GM18526 (cell line): ENCODE data around the gene EVC2.

Experiments
- POLR2A ChIP-seq: IDR thresholded peaks from 3 replicates; pipeline ENCODE4 v1.6.1; 2011; ENCODE audit not compliant: insufficient read length; ENCODE audit errors: extremely low read depth

Gene EVC2

DNA sequence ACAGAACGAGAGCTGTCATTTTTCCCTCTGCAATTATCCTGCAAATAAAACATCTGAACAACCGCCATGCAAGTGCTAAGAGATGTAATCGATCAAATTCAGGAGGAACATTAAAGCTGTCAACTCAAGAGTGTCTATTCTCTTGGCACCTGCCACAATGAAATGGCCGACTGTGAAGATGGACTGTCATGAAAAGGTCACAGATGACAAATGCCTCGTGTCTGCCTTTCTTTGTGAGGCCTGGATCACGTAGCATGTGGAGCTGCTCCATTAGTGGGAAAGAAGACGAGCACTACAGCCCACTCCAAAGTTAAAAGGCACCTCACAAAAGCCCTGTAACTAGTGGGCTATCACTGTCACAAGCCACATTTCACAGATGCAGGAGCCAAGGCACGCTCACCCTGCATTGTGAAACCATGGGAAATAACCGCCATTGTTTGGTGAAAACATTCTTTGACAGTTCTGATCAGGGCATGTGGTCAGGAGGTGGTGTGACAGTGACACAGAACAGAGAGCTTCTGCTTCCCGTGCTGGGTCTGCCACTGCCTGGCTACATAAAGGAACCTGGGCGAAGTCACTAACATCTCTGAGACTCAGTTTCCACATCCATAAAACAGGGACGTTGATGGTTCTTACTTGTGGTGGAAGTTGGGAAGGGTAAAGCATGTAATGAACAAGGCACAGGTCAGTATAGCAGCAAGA, 98.9 kb downstream of the EVC2 start:
- no peak for TF ChIP-seq POLR2A

DNA sequence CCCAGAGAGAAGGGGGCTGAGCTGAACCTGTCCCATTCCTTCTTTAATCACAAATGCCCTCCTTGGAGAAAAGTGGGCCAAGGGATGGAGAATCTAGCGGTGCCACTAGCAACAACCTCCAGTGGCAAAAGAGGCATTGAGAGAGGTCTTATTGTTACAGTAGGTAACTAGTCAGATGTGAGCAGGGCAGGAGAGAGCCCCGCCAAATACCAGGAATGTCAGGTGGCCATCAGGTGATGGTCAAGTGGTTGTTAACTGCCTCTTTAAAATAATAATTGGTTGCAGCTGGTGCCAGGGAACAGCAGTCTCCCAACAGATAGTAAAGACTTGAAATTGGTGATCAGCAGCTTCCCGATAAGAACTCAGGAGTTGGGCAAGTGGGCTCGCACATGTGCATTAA, 116.1 kb downstream of the EVC2 start:
- TF ChIP-seq POLR2A = no peak

DNA sequence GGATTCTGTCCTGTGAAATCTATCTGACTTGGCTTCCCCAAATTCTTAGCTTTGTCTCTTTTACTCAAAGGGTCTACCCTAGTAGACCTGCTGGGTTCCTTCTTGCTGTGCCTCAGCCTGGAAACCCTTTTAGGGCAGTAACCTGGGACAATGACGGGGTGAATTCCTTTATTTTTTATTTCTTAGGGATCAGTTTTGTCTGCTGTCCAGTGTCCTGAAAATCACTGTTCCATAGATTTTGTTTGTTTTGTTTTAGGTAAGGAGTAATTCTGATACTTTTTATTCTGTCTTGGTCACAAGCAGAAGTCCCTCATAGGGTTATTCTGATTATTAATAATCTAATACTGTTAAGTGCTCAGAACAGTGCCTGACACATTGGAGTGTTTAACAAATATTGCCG, 118.9 kb downstream of the EVC2 start:
- no peak for TF ChIP-seq POLR2A

DNA sequence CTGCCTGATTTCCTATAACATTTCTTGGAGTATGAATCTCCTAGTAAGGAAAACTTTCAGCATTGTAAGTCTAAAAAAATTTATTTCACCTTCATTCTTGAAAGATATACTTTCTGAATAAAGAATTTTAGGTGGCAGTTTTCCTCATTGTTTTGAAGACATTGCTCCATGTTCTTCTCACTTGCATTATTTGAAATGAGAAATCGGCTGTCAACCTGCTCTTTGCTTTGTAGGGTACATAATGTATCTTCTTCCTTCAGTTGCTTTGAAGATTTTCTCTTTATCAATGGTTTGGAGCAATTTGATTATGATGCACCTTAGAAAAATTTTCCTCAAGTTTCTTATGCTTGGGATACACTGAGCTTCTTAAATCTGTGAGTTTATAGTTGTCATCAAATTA, 120.3 kb downstream of the EVC2 start:
- TF ChIP-seq POLR2A = no peak

DNA sequence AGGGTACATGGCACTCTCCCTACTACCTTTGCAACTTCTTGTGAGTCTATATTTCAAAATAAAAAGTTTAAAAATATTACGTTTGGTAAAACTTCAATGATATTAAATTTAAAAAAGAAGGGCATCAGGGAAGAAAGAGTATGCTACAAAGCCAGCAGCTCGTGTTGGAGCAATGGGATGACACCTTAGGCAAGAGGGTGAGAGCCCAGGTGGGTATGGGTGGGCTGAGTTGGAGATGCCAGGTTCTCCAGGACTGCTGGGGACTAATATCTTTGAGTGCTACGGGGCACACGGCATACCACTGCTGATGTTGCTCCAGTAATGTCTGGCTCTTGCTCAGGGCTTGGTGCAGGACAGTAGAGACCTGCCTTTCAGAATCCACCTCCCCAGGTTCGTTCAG, 132.4 kb downstream of the EVC2 start:
- no peak for TF ChIP-seq POLR2A

DNA sequence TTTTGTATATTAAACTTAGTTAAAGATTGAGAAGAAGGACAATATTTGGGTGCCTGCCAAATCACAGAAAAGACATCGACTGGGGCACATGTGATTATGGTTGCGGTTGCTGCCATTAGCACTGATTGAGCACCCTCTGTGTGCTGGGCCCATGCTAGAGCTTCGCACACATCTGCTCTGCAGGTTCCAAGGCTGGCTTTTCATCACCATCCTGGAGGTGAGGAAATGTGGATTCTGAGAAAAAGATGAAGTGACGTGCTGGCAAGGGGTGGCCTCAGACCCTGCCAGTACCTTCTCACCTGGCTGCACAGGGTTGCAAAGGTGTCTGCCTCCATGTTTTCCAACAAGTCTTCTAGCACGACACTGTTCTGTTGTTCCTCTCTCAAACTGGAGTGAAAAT, 134.0 kb downstream of the EVC2 start:
- TF ChIP-seq POLR2A = no peak

DNA sequence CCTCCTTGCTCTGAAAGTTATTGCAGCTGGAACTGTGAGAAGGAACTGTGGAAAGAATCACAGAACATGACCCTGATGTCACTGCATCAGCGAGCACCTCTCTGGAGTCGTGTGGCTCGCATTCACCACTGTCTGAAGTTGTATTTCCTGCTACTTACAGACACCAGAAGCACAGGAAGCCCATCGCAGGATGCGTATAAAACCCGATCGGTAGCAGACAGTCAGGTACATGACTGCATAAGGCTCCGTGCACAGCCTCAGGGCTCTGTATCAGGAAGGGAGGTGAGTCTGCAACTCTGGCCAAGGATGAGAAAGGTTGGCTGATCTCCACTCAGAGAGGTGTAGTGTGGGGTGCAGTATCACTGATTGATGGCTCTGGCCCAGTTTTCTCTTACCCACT, 134.4 kb downstream of the EVC2 start:
- no peak for TF ChIP-seq POLR2A

DNA sequence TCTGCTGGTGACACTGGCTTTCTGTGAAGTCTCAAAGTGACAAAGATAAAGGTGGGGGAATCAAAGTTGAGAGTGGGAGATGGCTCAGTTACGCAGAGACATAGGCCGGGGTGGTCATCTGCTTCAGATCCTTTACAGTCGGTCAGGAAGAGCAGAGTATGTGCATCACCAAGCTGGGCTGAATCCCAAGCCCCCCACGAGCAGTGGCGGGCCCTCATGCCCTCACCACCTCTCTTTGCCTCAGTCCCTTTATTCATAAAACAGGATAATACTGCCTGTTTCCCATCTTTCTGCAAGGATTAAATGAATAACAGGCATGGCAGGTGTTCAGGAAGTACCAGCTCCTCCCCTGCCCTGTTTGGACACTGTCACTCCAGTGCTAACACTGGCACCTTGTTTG, 135.6 kb downstream of the EVC2 start:
- TF ChIP-seq POLR2A = no peak

DNA sequence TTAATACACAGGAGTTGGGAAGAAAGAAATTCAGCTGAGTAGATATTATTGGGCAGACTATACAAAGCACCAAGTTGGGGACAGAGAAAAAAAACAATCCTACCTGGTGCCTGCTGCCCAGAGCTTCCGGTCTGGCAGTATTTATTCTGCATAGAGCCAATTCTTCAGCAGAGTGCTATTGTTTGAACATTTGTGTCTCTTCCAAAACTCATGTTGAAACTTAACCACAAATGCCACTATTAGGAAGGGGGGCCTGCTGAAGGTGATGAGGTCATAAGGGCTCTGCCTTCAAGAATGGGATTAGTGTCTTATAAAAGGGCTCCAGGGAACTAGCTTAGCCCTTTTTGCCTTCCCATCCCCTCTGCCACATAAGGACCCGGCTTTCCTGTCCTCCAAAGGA, 136.2 kb downstream of the EVC2 start:
- no peak for TF ChIP-seq POLR2A

DNA sequence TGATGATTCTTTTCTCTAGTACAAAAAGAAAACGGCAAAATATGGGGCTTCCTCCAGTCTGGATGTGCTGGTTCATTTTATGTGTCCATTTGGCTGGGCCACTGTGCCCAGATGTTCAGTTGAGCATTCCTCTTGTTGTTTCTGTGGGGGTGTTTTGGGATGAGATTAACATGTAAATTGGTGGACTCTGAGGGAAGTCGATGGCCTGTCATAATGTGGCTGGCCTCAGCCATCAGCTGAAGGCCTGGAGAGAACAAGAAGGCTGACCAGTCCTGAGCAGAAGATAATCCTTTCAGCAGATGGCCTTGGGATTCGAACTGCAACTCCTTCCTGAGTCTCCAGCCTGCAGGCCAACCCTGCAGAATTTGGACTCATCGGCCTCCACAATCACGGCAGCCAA, 136.7 kb downstream of the EVC2 start:
- TF ChIP-seq POLR2A = no peak

DNA sequence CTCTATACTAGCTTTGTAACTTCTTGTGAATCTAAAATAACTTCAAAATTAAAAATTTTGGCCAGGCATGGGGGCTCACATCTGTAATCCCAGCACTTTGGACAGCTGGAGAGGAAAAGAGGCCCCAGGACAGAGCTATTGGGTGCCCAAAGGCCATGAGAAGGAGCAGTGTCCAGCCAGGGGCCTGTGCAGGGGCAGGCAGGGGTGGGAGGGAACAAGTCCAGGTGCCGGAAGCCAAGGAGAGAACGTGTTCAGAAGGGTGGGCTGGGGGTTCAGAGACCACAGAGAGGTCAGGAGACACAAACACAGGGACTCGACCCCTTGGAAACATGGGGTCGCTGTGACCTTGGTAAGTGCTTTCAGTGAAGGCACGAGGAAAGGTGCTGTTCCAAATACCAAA, 138.9 kb downstream of the EVC2 start:
- TF ChIP-seq POLR2A = no peak

DNA sequence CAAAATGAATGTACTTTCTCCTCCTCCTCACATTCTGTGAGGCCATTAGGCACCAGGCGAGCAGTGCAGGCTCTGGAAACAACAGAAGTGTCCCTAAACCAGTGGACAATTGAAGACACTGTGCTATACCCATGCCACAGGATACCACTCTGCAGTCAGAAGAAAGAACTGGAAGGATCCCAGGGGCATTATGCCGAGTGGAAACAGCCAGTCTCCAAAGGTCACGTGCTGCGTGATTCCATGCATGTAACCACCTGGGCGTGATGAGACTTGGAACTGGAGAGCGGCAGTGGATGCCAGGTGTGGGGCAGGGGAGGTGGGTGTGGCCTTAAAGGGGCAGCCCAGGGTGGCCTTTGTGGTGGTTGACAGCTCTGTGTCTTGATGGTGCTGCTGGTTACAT, 139.4 kb downstream of the EVC2 start:
- TF ChIP-seq POLR2A = no peak

DNA sequence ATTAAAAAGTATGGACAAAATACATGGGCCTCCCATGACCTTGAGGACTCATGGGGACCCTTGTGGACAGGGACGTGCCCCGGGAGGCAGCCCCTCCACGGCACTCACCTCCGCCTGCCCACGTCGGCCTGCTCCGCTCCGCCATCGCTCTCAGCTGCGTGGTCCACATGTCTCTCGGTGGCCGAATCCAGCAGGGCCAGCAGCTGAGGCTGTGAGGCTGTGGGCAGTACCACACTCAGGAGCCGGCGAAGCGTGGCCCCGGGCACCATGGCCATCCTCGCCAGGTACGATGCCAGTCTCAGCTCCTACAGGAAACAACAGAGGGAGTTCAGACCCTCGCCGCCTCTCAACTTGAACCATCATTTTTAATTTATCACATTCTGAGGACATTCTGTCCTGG, 140.0 kb downstream of the EVC2 start:
- TF ChIP-seq POLR2A = no peak

DNA sequence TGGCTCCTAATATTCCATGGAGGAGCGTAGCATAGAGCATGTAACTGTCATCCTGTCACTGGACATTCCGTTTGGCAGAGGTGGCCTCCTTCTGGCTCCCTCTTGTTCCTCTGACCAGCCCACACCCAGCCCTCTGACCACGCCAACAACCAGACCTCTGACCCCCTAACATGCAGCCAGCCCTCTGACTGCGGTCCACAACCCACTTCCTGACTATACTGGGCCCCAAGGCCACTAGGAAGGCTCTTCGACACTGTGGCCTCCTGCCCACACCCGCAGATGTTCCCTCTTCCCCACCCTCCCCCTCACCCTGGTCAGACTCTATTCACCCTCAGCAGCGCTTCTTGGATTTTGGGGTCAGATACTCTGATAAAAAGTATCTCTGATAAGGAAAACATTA, 141.4 kb downstream of the EVC2 start:
- TF ChIP-seq POLR2A = no peak

DNA sequence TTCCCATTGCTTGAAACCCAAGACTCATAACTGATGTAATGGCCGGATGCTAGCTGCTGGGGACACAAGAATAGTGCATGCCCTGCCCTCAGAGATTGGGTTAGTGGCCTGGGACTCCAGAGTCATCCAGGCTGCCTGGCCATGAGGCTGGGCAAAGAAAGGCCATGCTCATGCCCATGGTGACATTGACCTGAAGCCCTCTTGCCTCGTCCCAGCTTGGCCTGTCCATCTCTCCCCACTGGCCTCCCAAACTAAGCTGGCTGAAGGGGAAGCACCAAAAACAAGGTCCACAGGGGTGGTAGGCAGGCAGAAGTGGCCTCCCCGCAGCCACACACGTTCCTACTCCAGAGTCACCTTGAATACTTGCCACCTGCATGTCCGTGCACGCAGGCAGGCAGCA, 141.8 kb downstream of the EVC2 start:
- TF ChIP-seq POLR2A = no peak

DNA sequence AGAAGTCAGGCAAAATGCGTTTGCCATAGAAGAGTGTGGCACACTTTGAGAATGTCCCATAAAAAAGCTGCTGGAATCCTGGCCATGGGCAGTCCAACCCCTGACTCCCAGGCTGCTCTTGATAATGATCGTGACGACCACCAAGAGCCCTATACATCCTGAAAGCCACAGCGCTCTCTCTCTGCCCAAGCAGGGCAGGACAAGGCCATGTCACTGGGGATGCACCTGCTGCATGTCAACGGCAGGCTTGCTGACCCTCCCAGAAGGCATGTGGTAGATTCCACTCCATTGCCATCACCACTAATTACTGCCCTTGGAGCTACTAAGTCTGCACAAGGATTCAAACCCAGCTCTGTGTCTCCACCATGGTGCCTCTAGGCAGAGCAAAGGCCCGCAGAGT, 144.5 kb downstream of the EVC2 start:
- no peak for TF ChIP-seq POLR2A

DNA sequence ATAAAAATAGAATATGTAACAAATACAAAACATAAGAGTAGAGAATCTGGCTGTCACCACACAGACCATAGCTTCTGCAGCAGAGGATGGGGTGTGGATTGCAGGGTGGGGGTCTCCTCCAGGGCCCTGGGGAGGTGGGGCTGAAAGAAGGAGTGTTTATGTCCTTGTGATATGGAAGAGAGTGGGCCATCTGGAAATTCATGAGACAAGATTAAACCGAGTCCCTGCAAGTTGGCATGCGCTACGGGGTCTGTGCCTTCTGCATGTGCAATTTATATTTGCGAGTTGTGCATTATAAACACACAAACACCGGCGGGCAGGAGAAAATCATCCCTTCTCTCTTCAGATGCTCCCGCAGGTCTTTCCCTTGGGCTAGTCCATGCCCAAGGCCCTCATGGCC, 145.9 kb downstream of the EVC2 start:
- TF ChIP-seq POLR2A = no peak

DNA sequence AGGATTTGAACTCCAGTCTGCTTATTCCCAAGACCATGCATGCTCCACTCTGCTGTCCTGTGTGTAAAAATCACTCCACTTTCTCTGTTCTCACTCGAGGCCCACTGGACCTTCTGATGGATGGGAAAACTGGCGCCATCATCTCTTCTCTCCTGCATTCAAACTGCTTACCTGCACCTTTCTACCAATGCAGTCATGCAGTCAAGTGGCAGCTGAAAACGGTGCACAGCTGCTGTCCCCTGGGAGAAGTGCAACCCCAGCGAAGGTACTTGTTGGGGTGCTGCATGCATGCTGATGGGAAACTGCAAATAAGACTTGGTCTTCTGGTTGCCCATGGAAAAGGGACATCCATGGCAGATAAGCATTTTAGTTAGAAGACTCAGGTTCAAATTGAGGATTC, 147.1 kb downstream of the EVC2 start:
- no peak for TF ChIP-seq POLR2A
